HEK293 (cell line): ENCODE data around the gene CRY2.

Source experiments
- CTCF ChIA-PET: fragments of 350-600 bp; formaldehyde crosslinking; extraction: SDS; loops from one replicate; lab custom pipeline; 2021; ENCODE audit warnings: antibody characterized with exemption; lab: Yijun Ruan, JAX
- POLR2A ChIA-PET: fragments of 300-600 bp; formaldehyde crosslinking; extraction: SDS; loops from one replicate; lab custom pipeline; 2020; ENCODE audit warnings: antibody characterized with exemption, inconsistent platforms; lab: Yijun Ruan, JAX
- H3K27ac ChIP-seq: fragments of 200-500 bp; sonication (Bioruptor generic); 2 replicates; pipeline ENCODE4 v1.5.1; 2014; ENCODE audit warnings: low read depth, low read length, control low read depth, inconsistent platforms; ENCODE audit errors: extremely low read depth
- H3K36me3 ChIP-seq, 2 experiments: fragments of 200-500 bp in 1 of 2; sonication (Bioruptor generic) in 1 of 2; 1 replicate in 1 of 2; 2 replicates in 1 of 2; pipeline ENCODE4 v1.5.1; 2014 to 2017; ENCODE audit warnings: inconsistent platforms in 2 of 2, low read length in 2 of 2; ENCODE audit not compliant: control insufficient read depth in 2 of 2, insufficient read depth in 1 of 2
- H3K4me1 ChIP-seq: fragments of 200-500 bp; sonication (Bioruptor generic); 2 replicates; pipeline ENCODE4 v1.5.1; 2014; ENCODE audit warnings: mild to moderate bottlenecking, low read length, inconsistent platforms; ENCODE audit not compliant: control insufficient read depth, insufficient read depth
- H3K4me3 ChIP-seq: 2 replicates; pipeline ENCODE4 v1.5.1; 2011; ENCODE audit warnings: low read depth, mild to moderate bottlenecking, control low read depth, low read length, moderate library complexity
- H3K9me3 ChIP-seq: fragments of 200-500 bp; sonication (Bioruptor generic); 2 replicates; pipeline ENCODE4 v1.5.1; 2014; ENCODE audit warnings: low read depth, low read length, inconsistent platforms; ENCODE audit not compliant: control insufficient read depth, insufficient read depth
- GLIS1 ChIP-seq: fragments of 450-650 bp; formaldehyde crosslinking; IDR thresholded peaks from 2 replicates; pipeline ENCODE4 v1.5.1; 2016; ENCODE audit warnings: missing biosample characterization, missing genetic modification characterization
- HOXD13 ChIP-seq: sonication (generic); formaldehyde crosslinking; IDR thresholded peaks from 2 replicates; pipeline ENCODE4 v1.8.0; 2022; ENCODE audit warnings: missing genetic modification reagents, borderline replicate concordance
- KLF1 ChIP-seq: fragments of 450-650 bp; formaldehyde crosslinking; IDR thresholded peaks from 2 replicates; pipeline ENCODE4 v1.5.1; 2016; ENCODE audit warnings: missing biosample characterization, missing genetic modification characterization
- KLF9 ChIP-seq: fragments of 450-650 bp; formaldehyde crosslinking; IDR thresholded peaks from 2 replicates; pipeline ENCODE4 v1.5.1; 2016; ENCODE audit warnings: missing biosample characterization, missing genetic modification characterization, low read depth
- YY1 ChIP-seq: fragments of 450-650 bp; formaldehyde crosslinking; IDR thresholded peaks from 2 replicates; pipeline ENCODE4 v1.5.1; 2018; ENCODE audit warnings: missing biosample characterization, missing genetic modification characterization
- ZBTB10 ChIP-seq: fragments of 450-650 bp; formaldehyde crosslinking; IDR thresholded peaks from 2 replicates; pipeline ENCODE4 v1.5.1; 2016; ENCODE audit warnings: missing biosample characterization, missing genetic modification characterization
- ZBTB11 ChIP-seq: fragments of 450-650 bp; formaldehyde crosslinking; conservative IDR thresholded peaks from 2 replicates; pipeline ENCODE4 v1.5.1; 2016; ENCODE audit warnings: low read depth, missing biosample characterization, missing genetic modification characterization
- ZBTB20 ChIP-seq: fragments of 450-650 bp; formaldehyde crosslinking; IDR thresholded peaks from 2 replicates; pipeline ENCODE4 v1.5.1; 2016; ENCODE audit warnings: missing biosample characterization, missing genetic modification characterization
- ZNF274 ChIP-seq, 2 experiments: fragments of 200-500 bp in 1 of 2; fragments of 450-650 bp in 1 of 2; sonication (Bioruptor generic) in 1 of 2; formaldehyde crosslinking in 1 of 2; IDR thresholded peaks; 2 replicates each; pipeline versions ENCODE4 v1.5.1 to v1.6.1; 2014 to 2016; ENCODE audit warnings: borderline replicate concordance in 1 of 2, inconsistent platforms in 1 of 2, low read length in 1 of 2, missing biosample characterization in 1 of 2, missing genetic modification characterization in 1 of 2
- ZNF416 ChIP-seq: fragments of 450-650 bp; formaldehyde crosslinking; IDR thresholded peaks from 2 replicates; pipeline ENCODE4 v1.5.1; 2016; ENCODE audit warnings: missing biosample characterization, missing genetic modification characterization
- ZNF518A ChIP-seq: fragments of 450-650 bp; formaldehyde crosslinking; conservative IDR thresholded peaks from 2 replicates; pipeline ENCODE4 v1.5.1; 2016; ENCODE audit warnings: low read depth, missing biosample characterization, missing genetic modification characterization
- ZNF544 ChIP-seq: fragments of 450-650 bp; formaldehyde crosslinking; IDR thresholded peaks from 2 replicates; pipeline ENCODE4 v1.5.0; 2017; ENCODE audit warnings: missing biosample characterization, missing genetic modification characterization
- ZNF645 ChIP-seq: fragments of 450-650 bp; formaldehyde crosslinking; IDR thresholded peaks from 2 replicates; pipeline ENCODE4; 2016; ENCODE audit warnings: missing biosample characterization, missing genetic modification characterization
- ZNF76 ChIP-seq: fragments of 450-650 bp; formaldehyde crosslinking; IDR thresholded peaks from 2 replicates; pipeline ENCODE4; 2016; ENCODE audit warnings: low read depth, missing biosample characterization, missing genetic modification characterization, borderline replicate concordance
- ZSCAN18 ChIP-seq: fragments of 450-650 bp; formaldehyde crosslinking; IDR thresholded peaks from 2 replicates; pipeline ENCODE4 v1.5.1; 2016; ENCODE audit warnings: missing biosample characterization, missing genetic modification characterization
- ZSCAN30 ChIP-seq: fragments of 450-650 bp; IDR thresholded peaks from 2 replicates; pipeline ENCODE4 v1.5.1; 2018; ENCODE audit warnings: missing biosample characterization, mild to moderate bottlenecking, missing genetic modification characterization, moderate library complexity
- TF ChIP-seq, protein P1 (sequence below): fragments of 450-650 bp; formaldehyde crosslinking; IDR thresholded peaks from 2 replicates; pipeline ENCODE4 v1.5.1; 2017; ENCODE audit warnings: missing biosample characterization, missing genetic modification characterization
- TF ChIP-seq, protein P2 (sequence below): fragments of 450-650 bp; formaldehyde crosslinking; IDR thresholded peaks from 2 replicates; pipeline ENCODE4 v1.5.1; 2016; ENCODE audit warnings: missing biosample characterization, missing genetic modification characterization

The CRY2 gene

DNA sequence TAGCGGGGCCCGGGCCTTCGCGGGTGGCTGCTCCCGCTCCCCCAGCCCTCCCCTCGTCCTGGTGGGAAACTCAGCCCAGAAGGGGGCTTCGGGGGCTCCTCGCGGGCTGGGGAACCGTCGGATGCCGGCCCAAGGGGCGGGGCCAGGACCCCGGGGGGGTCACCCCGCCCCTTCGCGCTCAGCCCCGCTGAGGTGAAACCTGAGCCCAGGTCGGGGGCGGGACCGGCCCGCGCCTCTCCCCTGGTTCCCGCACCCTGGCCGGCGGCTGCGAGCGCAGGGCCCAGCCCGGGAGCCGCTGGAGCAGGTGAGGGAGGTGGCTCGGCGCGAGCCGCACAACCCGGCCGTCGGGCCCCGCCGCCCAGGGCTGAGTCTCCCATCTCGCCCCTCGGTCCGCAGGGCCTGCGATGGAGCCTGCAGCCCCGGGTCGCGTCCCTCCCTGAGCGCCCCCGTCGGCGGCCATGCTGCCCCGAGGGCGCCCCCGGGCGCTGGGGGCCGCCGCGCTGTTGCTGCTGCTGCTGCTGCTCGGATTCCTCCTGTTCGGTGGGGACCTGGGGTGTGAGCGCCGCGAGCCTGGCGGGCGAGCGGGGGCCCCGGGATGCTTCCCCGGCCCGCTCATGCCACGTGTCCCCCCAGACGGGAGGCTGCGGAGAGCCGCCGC lies 75.3 kb downstream of the CRY2 start, which contains the start of gene LARGE2:
LARGE2 (plus strand) TSS at position 232 of the 658 bp plus-strand sequence; CDS start at position 459, 227 bp downstream.
- CTCF ChIA-PET = no interaction called here
- POLR2A ChIA-PET = no interaction called here
- no peaks in the 10 kb centered on the region for H3K4me1 ChIP-seq
- peaks cover 0 to 2% of the 10 kb centered on the region in 2 experiments; a peak in 1 of 3 replicates for H3K36me3 ChIP-seq
- no peaks in the 10 kb centered on the region for H3K9me3 ChIP-seq
- H3K4me3 ChIP-seq = peak within 1 kb of the TSS; percentile 34
- no peak within 1 kb of the TSS; the same call in 1 of the 2 replicates for H3K27ac ChIP-seq
- TF ChIP-seq GLIS1 (tag by site-specific recombination) (peak; percentile 84), ZSCAN18 (no peak), ZNF645 (no peak), KLF9 (tag by site-specific recombination) (peak; percentile 86), ZNF416 (no peak), ZNF274 (IDR thresholded peaks at IDR 0.05; ENCODE audit: low read length) (no peak), ZNF274 (tag by site-specific recombination; IDR thresholded peaks at IDR 0.05; ENCODE audit: borderline replicate concordance) (no peak), ZNF544 (no peak), KLF1 (tag by site-specific recombination) (peak; percentile 59), ZBTB10 (tag by site-specific recombination) (peak; percentile 35; the same call in 1 of the 2 replicates), ZSCAN30 (tag by site-specific recombination) (peak; percentile 21; the same call in 1 of the 2 replicates), ZBTB11 (tag by site-specific recombination) (no peak), ZBTB20 (peak; percentile 7; the same call in 1 of the 2 replicates), YY1 (tag by site-specific recombination) (0 out of 2 replicates have a peak, but pooled peaks have one; percentile 22), ZNF76 (tag by site-specific recombination) (no peak), ZNF518A (tag by site-specific recombination) (no peak), HOXD13 (CRISPR knock-in tag) (no peak)
- TF ChIP-seq, protein P1, sequence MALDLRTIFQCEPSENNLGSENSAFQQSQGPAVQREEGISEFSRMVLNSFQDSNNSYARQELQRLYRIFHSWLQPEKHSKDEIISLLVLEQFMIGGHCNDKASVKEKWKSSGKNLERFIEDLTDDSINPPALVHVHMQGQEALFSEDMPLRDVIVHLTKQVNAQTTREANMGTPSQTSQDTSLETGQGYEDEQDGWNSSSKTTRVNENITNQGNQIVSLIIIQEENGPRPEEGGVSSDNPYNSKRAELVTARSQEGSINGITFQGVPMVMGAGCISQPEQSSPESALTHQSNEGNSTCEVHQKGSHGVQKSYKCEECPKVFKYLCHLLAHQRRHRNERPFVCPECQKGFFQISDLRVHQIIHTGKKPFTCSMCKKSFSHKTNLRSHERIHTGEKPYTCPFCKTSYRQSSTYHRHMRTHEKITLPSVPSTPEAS (tag by site-specific recombination) = no peak
- TF ChIP-seq, protein P2, sequence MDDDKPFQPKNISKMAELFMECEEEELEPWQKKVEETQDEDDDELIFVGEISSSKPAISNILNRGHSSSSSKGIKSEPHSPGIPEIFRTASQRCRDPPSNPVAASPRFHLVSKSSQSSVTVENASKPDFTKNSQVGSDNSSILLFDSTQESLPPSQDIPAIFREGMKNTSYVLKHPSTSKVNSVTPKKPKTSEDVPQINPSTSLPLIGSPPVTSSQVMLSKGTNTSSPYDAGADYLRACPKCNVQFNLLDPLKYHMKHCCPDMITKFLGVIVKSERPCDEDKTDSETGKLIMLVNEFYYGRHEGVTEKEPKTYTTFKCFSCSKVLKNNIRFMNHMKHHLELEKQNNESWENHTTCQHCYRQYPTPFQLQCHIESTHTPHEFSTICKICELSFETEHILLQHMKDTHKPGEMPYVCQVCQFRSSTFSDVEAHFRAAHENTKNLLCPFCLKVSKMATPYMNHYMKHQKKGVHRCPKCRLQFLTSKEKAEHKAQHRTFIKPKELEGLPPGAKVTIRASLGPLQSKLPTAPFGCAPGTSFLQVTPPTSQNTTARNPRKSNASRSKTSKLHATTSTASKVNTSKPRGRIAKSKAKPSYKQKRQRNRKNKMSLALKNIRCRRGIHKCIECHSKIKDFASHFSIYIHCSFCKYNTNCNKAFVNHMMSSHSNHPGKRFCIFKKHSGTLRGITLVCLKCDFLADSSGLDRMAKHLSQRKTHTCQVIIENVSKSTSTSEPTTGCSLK (tag by site-specific recombination) = no peak
